Trophoblast cell (in vitro differentiated cells and primary cell): ENCODE measurements around the gene IQSEC3.

ENCODE experiments used
- DNase-seq, 2 donors: peaks; one replicate each; pipeline ENCODE4 v3.0.0-alpha.2; 2016
- H2AFZ ChIP-seq: 2 replicates; pipeline ENCODE4 v1.6.1; 2013; ENCODE audit warnings: low read length, moderate library complexity, mild to moderate bottlenecking; ENCODE audit not compliant: insufficient read depth, poor library complexity
- H2AK5ac ChIP-seq: 2 replicates; pipeline ENCODE4 v1.6.1; 2013; ENCODE audit warnings: mild to moderate bottlenecking, low read length
- H2BK120ac ChIP-seq: 2 replicates; pipeline ENCODE4 v1.6.1; 2013; ENCODE audit warnings: low read length, mild to moderate bottlenecking, moderate library complexity; ENCODE audit not compliant: insufficient read depth, poor library complexity
- H2BK12ac ChIP-seq: 2 replicates; pipeline ENCODE4 v1.6.1; 2013; ENCODE audit warnings: mild to moderate bottlenecking, low read length, moderate library complexity
- H2BK5ac ChIP-seq: 2 replicates; pipeline ENCODE4 v1.6.1; 2013; ENCODE audit warnings: low read length, low read depth, moderate library complexity, mild to moderate bottlenecking; ENCODE audit not compliant: poor library complexity
- H3K14ac ChIP-seq: 2 replicates; pipeline ENCODE4 v1.6.1; 2013; ENCODE audit warnings: mild to moderate bottlenecking, low read length
- H3K18ac ChIP-seq: 2 replicates; pipeline ENCODE4 v1.6.1; 2013; ENCODE audit warnings: mild to moderate bottlenecking, low read length
- H3K23ac ChIP-seq: 2 replicates; pipeline ENCODE4 v1.6.1; 2013; ENCODE audit warnings: low read length
- H3K27ac ChIP-seq: 2 replicates; pipeline ENCODE4 v1.5.1; 2013; ENCODE audit warnings: low read depth, mild to moderate bottlenecking, inconsistent platforms, low read length, moderate library complexity
- H3K27me3 ChIP-seq: 2 replicates; pipeline ENCODE4 v1.6.1; 2013; ENCODE audit warnings: inconsistent platforms, mild to moderate bottlenecking, low read length, moderate library complexity; ENCODE audit not compliant: insufficient read depth
- H3K36me3 ChIP-seq, 2 experiments: 1 replicate in 1 of 2; 2 replicates in 1 of 2; pipeline ENCODE4 v1.6.1; 2013; ENCODE audit warnings: low read length in 2 of 2, mild to moderate bottlenecking in 2 of 2, moderate library complexity in 1 of 2; ENCODE audit not compliant: insufficient read depth in 2 of 2, control insufficient read depth in 1 of 2
- H3K4ac ChIP-seq: 2 replicates; pipeline ENCODE4 v1.6.1; 2013; ENCODE audit warnings: low read depth, mild to moderate bottlenecking, low read length, moderate library complexity
- H3K4me1 ChIP-seq, 2 experiments: 1 replicate in 1 of 2; 2 replicates in 1 of 2; pipeline ENCODE4 v1.6.1; 2013; ENCODE audit warnings: low read length in 2 of 2, mild to moderate bottlenecking in 2 of 2, moderate library complexity in 1 of 2; ENCODE audit not compliant: insufficient read depth in 2 of 2, control insufficient read depth in 1 of 2
- H3K4me2 ChIP-seq: 2 replicates; pipeline ENCODE4 v1.6.1; 2013; ENCODE audit warnings: inconsistent platforms, mild to moderate bottlenecking, low read length, moderate library complexity
- H3K4me3 ChIP-seq: 2 replicates; pipeline ENCODE4 v1.5.1; 2013; ENCODE audit warnings: mild to moderate bottlenecking, low read depth, low read length, inconsistent platforms
- H3K79me1 ChIP-seq: one replicate; pipeline ENCODE4 v1.6.1; 2013; ENCODE audit warnings: low read length
- H3K79me2 ChIP-seq: 2 replicates; pipeline ENCODE4 v1.6.1; 2013; ENCODE audit warnings: low read length, mild to moderate bottlenecking; ENCODE audit not compliant: control insufficient read depth, insufficient read depth, poor library complexity
- H3K9ac ChIP-seq: 2 replicates; pipeline ENCODE4 v1.6.1; 2013; ENCODE audit warnings: mild to moderate bottlenecking, low read length
- H3K9me3 ChIP-seq: 2 replicates; pipeline ENCODE4 v1.6.1; 2013; ENCODE audit warnings: low read depth, mild to moderate bottlenecking, control low read depth, inconsistent platforms, low read length; ENCODE audit not compliant: insufficient read depth
- H4K12ac ChIP-seq: 2 replicates; pipeline ENCODE4 v1.6.1; 2013; ENCODE audit warnings: low read depth, mild to moderate bottlenecking, low read length, moderate library complexity
- H4K8ac ChIP-seq: 2 replicates; pipeline ENCODE4 v1.6.1; 2013; ENCODE audit warnings: low read depth, mild to moderate bottlenecking, low read length, moderate library complexity
- H4K91ac ChIP-seq: one replicate; pipeline ENCODE4 v1.6.1; 2013; ENCODE audit warnings: low read depth, mild to moderate bottlenecking, low read length, moderate library complexity
- WGBS: extraction: QIAGEN DNeasy Blood & Tissue Kit; methylation state at CpG from one replicate; pipeline ENCODE4 v1.1.7; 2013; ENCODE audit warnings: missing lambda C conversion rate; ENCODE audit not compliant: insufficient read length, insufficient coverage; ENCODE audit errors: extremely low coverage; 5-methylcytosine and 5-hydroxymethylcytosine counted together

The IQSEC3 gene

DNA sequence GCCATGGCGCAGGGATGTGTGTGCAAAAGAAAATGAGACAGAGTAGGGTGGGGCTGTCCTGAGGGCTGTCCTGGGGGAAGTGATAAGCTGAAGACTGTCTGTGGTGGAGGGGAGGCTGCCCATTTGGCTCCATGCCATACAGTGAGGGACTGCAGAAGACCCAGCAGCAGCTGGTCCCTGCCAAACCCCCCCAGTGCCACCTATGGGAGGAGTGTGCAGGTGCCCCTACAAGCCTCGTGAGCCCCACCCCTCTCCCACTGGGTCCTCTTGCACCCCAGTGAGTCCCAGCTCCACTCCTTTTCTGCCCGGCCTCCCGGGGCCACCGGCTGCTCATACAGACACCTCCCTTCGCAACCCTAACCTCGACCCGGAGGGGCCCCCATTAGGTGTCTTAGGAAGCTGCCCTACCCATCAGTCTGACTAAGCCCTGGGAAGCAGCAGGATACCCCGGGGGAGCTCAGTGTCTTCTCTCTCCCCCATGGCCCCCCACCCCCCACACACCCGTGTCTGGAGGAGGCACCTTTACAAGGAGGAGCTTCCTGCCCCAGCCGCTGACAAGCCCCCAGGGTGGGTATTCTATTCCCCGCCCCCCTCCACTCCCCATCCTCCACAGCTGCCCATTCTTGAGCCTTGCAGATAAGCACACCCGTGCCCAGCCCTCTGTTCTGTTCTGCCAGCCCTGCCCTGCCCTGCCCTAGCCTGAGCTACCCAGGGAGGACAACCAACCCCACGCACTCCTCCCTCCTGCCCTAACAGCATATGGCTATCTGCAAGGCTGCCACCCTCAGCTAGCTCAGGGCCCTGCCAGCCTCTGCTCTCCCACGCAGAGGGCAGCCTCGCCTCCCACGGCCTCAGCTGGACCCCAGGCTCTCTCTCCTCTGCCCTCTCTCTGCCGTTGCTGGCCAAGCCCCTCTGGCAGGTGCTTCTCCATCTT is 105.4 kb downstream of the IQSEC3 start:
- H3K27me3 ChIP-seq = no peaks in the 10 kb centered on the region
- no peak overlapping the region for H2BK120ac ChIP-seq
- no peak overlapping the region for H3K9ac ChIP-seq
- no peak overlapping the region for H3K27ac ChIP-seq
- no peaks in the 10 kb centered on the region for H3K36me3 ChIP-seq
- no peak overlapping the region for H2AFZ ChIP-seq
- no peak overlapping the region for H3K4me2 ChIP-seq
- H2BK5ac ChIP-seq = no peak overlapping the region
- H3K9me3 ChIP-seq = no peaks in the 10 kb centered on the region
- DNase-seq = no peak
- H3K4me3 ChIP-seq = no peak overlapping the region
- H4K12ac ChIP-seq = no peak overlapping the region
- H3K14ac ChIP-seq = no peak overlapping the region
- no peak overlapping the region for H2AK5ac ChIP-seq
- H4K91ac ChIP-seq = no peak overlapping the region
- H3K23ac ChIP-seq = no peak overlapping the region
- H3K18ac ChIP-seq = no peak overlapping the region
- H3K4me1 ChIP-seq = peaks cover 11 to 21% of the 10 kb centered on the region in 2 experiments
- no CpG with 5 or more reads among the region's 18 CpGs for WGBS
- H3K79me1 ChIP-seq = no peaks in the 10 kb centered on the region
- H3K4ac ChIP-seq = no peak overlapping the region
- no peak overlapping the region for H4K8ac ChIP-seq
- no peak overlapping the region for H2BK12ac ChIP-seq
- H3K79me2 ChIP-seq = no peaks in the 10 kb centered on the region

DNA sequence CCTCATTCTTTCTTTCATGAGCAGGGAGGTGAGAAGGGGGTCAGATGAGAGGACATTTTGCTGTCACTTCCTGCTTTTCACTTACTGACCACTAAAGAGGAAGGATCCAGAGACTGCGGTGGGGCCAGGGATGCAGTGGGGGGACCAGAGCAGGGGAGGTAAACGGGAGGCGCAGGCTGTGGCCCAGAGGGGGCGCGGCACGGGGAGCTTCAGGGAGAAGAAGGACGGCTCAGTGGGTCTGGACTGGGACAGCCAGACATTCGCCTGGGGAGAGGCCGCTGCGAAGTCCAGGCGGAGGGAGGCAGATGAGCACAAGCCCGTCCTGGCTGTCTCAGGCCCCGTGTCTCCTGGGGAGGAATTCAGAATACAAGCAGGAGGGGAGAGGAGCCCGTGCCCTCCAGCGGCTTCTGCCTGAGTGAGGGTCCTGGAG is 106.2 kb downstream of the IQSEC3 start:
- H2AK5ac ChIP-seq = no peak overlapping the region
- no peak for DNase-seq
- no peaks in the 10 kb centered on the region for H3K79me2 ChIP-seq
- no peak overlapping the region for H3K4me2 ChIP-seq
- no peak overlapping the region for H4K8ac ChIP-seq
- no peak overlapping the region for H3K14ac ChIP-seq
- H2BK12ac ChIP-seq = no peak overlapping the region
- no peak overlapping the region for H2BK5ac ChIP-seq
- H3K79me1 ChIP-seq = peaks cover 2% of the 10 kb centered on the region
- H2AFZ ChIP-seq = no peak overlapping the region
- no peak overlapping the region for H4K91ac ChIP-seq
- no peak overlapping the region for H3K27ac ChIP-seq
- no peak overlapping the region for H3K4ac ChIP-seq
- no peak overlapping the region for H3K23ac ChIP-seq
- H3K4me1 ChIP-seq = peaks cover 13 to 27% of the 10 kb centered on the region in 2 experiments
- H3K9me3 ChIP-seq = no peaks in the 10 kb centered on the region
- H3K36me3 ChIP-seq = no peaks in the 10 kb centered on the region
- no peak overlapping the region for H3K4me3 ChIP-seq
- no CpG with 5 or more reads among the region's 15 CpGs for WGBS
- H4K12ac ChIP-seq = no peak overlapping the region
- no peak overlapping the region for H3K9ac ChIP-seq
- H3K27me3 ChIP-seq = no peaks in the 10 kb centered on the region
- no peak overlapping the region for H2BK120ac ChIP-seq
- H3K18ac ChIP-seq = no peak overlapping the region

DNA sequence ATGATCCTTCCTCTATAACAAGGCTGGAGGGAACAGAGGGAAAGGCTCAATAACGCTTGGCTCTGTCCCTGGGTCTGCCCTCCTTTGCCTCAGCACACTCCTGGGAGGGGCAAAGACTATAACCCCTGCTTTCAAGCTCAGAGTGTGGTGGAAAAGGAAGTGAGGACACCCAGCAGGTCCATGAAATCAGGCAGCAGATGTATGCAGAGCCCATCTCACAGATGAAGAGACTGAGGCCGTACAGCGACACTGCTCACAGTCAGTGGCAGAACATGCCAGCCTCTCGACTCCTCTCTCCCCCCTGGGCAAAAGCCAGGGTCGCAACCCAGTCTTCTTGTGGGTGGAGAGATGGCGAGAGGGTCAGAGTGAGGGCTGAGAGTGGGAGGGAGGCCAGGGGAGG is 107.6 kb downstream of the IQSEC3 start:
- H3K9ac ChIP-seq = no peak overlapping the region
- H3K36me3 ChIP-seq = no peaks in the 10 kb centered on the region
- H4K8ac ChIP-seq = no peak overlapping the region
- no peak overlapping the region for H3K14ac ChIP-seq
- no peak overlapping the region for H4K12ac ChIP-seq
- H3K4me1 ChIP-seq = peaks cover 8 to 21% of the 10 kb centered on the region in 2 experiments
- H3K4ac ChIP-seq = no peak overlapping the region
- H3K27me3 ChIP-seq = no peaks in the 10 kb centered on the region
- no peak overlapping the region for H2BK120ac ChIP-seq
- no CpG with 5 or more reads among the region's 6 CpGs for WGBS
- H3K79me1 ChIP-seq = peaks cover 2% of the 10 kb centered on the region
- H3K4me3 ChIP-seq = no peak overlapping the region
- H3K4me2 ChIP-seq = no peak overlapping the region
- H3K27ac ChIP-seq = no peak overlapping the region
- H2AK5ac ChIP-seq = no peak overlapping the region
- no peak for DNase-seq
- H3K79me2 ChIP-seq = no peaks in the 10 kb centered on the region
- H3K9me3 ChIP-seq = no peaks in the 10 kb centered on the region
- no peak overlapping the region for H3K23ac ChIP-seq
- H3K18ac ChIP-seq = no peak overlapping the region
- no peak overlapping the region for H2BK5ac ChIP-seq
- H4K91ac ChIP-seq = no peak overlapping the region
- no peak overlapping the region for H2AFZ ChIP-seq
- H2BK12ac ChIP-seq = no peak overlapping the region

DNA sequence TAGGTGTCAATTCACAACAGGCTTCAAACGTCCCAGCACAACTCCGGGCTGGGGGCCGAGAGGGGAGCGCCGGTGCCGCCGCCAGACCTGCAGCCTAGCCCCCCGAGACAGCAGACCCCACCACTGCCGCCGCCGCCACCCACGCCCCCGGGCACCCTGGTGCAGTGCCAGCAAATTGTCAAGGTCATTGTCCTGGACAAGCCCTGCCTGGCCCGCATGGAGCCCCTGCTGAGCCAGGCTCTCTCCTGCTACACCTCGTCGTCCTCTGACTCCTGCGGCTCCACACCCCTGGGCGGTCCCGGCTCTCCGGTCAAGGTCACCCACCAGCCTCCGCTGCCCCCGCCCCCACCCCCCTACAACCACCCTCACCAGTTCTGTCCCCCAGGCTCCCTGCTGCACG is 108.0 kb downstream of the IQSEC3 start:
- Histone ChIP-seq H4K8ac (no peak overlapping the region), H3K18ac (no peak overlapping the region), H3K79me2 (no peaks in the 10 kb centered on the region), H3K14ac (no peak overlapping the region), H2AFZ (no peak overlapping the region), H2AK5ac (no peak overlapping the region), H3K27me3 (no peaks in the 10 kb centered on the region), H3K79me1 (peaks cover 2% of the 10 kb centered on the region), H3K36me3 (no peaks in the 10 kb centered on the region), H3K9ac (no peak overlapping the region), H3K9me3 (no peaks in the 10 kb centered on the region), H2BK5ac (no peak overlapping the region), H2BK12ac (no peak overlapping the region), H4K91ac (no peak overlapping the region), H4K12ac (no peak overlapping the region), H3K4me3 (no peak overlapping the region), H3K27ac (no peak overlapping the region), H2BK120ac (no peak overlapping the region), H3K4me1 (peaks cover 9 to 19% of the 10 kb centered on the region in 2 experiments), H3K4me2 (no peak overlapping the region), H3K4ac (no peak overlapping the region), H3K23ac (no peak overlapping the region)
- DNase-seq = no peak
- WGBS = no CpG with 5 or more reads among the region's 23 CpGs
